Right lobe of liver (tissue), 6 donors: Measurements from ENCODE around the gene ITM2B. TPM values are rescaled to one million over a fixed set of nuclear protein-coding genes. Genes with fewer than 3 reads are reported as not detected.

ENCODE experiments used
- ATAC-seq, 4 donors: fragments of 200-7000 bp; cut with Tn5 transposase; one replicate each; pipeline ENCODE4 v1.9.1; 2020; ENCODE audit warnings: mild to moderate bottlenecking in 4 of 4, moderate library complexity in 4 of 4
- DNase-seq, 3 donors: peaks; one replicate each; pipeline ENCODE4 v3.0.0-alpha.2; 2020
- H3K27ac ChIP-seq, 3 donors: fragments of 200-600 bp; one replicate each; pipeline ENCODE4 v1.8.0; 2022
- H3K27me3 ChIP-seq, 2 donors: fragments of 200-600 bp; one replicate each; pipeline ENCODE4 v1.8.0; 2022
- H3K36me3 ChIP-seq, 4 donors: fragments of 200-600 bp; sonication (generic) in 1 of 4; one replicate each; pipeline versions ENCODE4 v1.5.1 to v1.8.0; 2017 to 2022; ENCODE audit warnings: control low read depth in 1 of 4
- H3K4me1 ChIP-seq, 4 donors: fragments of 200-600 bp; sonication (generic) in 1 of 4; one replicate each; pipeline versions ENCODE4 v1.5.1 to v1.8.0; 2017 to 2022; ENCODE audit warnings: control low read depth in 1 of 4
- H3K4me3 ChIP-seq, 3 donors: fragments of 200-600 bp; one replicate each; pipeline ENCODE4 v1.8.0; 2022
- H3K9me3 ChIP-seq, 4 donors: fragments of 200-600 bp; sonication (generic) in 1 of 4; one replicate each; pipeline versions ENCODE4 v1.5.1 to v1.8.0; 2017 to 2022; ENCODE audit warnings: control low read depth in 1 of 4
- CTCF ChIP-seq, 4 donors: fragments of 200-600 bp in 3 of 4; fragments of 450-650 bp in 1 of 4; IDR thresholded peaks; one replicate each; pipeline versions ENCODE4 v1.5.1 to v1.8.0; 2016 to 2022; ENCODE audit warnings: antibody characterized with exemption in 4 of 4, mild to moderate bottlenecking in 2 of 4
- POLR2A ChIP-seq: fragments of 450-650 bp; IDR thresholded peaks from one replicate; pipeline ENCODE4 v1.6.1; 2017; ENCODE audit warnings: antibody characterized with exemption, mild to moderate bottlenecking
- WGBS: methylation state at CpG from one replicate; pipeline ENCODE4 v1.1.6; 2018; ENCODE audit warnings: low coverage, low lambda C conversion rate; ENCODE audit not compliant: insufficient coverage; ENCODE audit errors: missing lambda C conversion rate; 5-methylcytosine and 5-hydroxymethylcytosine counted together
- intact Hi-C, 2 donors: fragments of 100-400 bp; cut with DNase I; formaldehyde crosslinking; loops; one replicate each; pipeline versions ENCODE4 v1.11.2 to v1.14.1; 2022
- total RNA-seq, 6 experiments: library from RNA; depleted of rRNA in 2 of 6; stranded (reverse); fragments of >200 nt in 2 of 6; fragmentation: NEBNext Ultra II Directional in 3 of 6; extraction: Animal tissue kit (Norgen Biotek cat#: 25700) in 3 of 6; gene quantifications; one replicate each; pipeline versions ENCODE4 v1.1.0 to v1.2.4, GENCODE V29; 2016 to 2023
- donor health status: DM: no; HTN: yes; CAD: no.
- donor health status: DM: no; HTN: no; CAD: no.
- donor health status: DM: no; HTN: no; CAD: no.
- donor health status: DM: no; HTN: yes; CAD: no.
- donor health status: DM: no; HTN: yes; CAD: no.

Gene ITM2B
- total RNA-seq, 6 experiments from 2014 or later: 203 to 381 (median 320) TPM

GRCh38 chr13:48255954-48256353 is 22.9 kb downstream of the ITM2B start:
- DNase-seq (no peak), ATAC-seq (peak in 1 of 4 donors; percentile 25)
- intact Hi-C loops: no loop called here
- 35% methylated on average over 1 of the region's 1 CpG for WGBS
- Histone ChIP-seq H3K4me3 (no peak overlapping the region), H3K4me1 (peaks cover 0 to 45% (median 6%) of the 10 kb centered on the region in 4 donors), H3K27ac (no peak overlapping the region), H3K36me3 (peaks cover 4 to 58% (median 31%) of the 10 kb centered on the region in 4 donors), H3K27me3 (no peaks in the 10 kb centered on the region), H3K9me3 (no peaks in the 10 kb centered on the region)
- TF ChIP-seq POLR2A: no peak
- no peak for TF ChIP-seq CTCF (IDR thresholded peaks at IDR 0.05)

- no peak overlapping the region for H3K27ac ChIP-seq
- H3K36me3 ChIP-seq: peaks cover 10 to 76% (median 38%) of the 10 kb centered on the region in 4 donors
- TF ChIP-seq POLR2A: no peak
- TF ChIP-seq CTCF (IDR thresholded peaks at IDR 0.05): no peak
- no peaks in the 10 kb centered on the region for H3K9me3 ChIP-seq
- no peak for DNase-seq
- H3K27me3 ChIP-seq: no peaks in the 10 kb centered on the region
- peak in 1 of 4 donors; percentile 22 for ATAC-seq
- no peak overlapping the region for H3K4me3 ChIP-seq
- H3K4me1 ChIP-seq: peaks cover 0 to 25% (median 6%) of the 10 kb centered on the region in 4 donors
- intact Hi-C loops: no loop called here
These were observed 25.0 kb downstream of the ITM2B start for GRCh38 chr13:48258002-48258401.

- DNase-seq: no peak
- no peak for ATAC-seq
- Histone ChIP-seq H3K9me3 (no peaks in the 10 kb centered on the region), H3K36me3 (peaks cover 10 to 79% (median 40%) of the 10 kb centered on the region in 4 donors), H3K27ac (no peak overlapping the region), H3K27me3 (no peaks in the 10 kb centered on the region), H3K4me1 (peaks cover 0 to 21% (median 4%) of the 10 kb centered on the region in 4 donors), H3K4me3 (no peak overlapping the region)
- intact Hi-C loops: no loop called here
- WGBS: 95% methylated on average over 3 of the region's 3 CpGs
- TF ChIP-seq CTCF (IDR thresholded peaks at IDR 0.05): no peak
- no peak for TF ChIP-seq POLR2A
These were observed 25.4 kb downstream of the ITM2B start for GRCh38 chr13:48258430-48258829.

DNA sequence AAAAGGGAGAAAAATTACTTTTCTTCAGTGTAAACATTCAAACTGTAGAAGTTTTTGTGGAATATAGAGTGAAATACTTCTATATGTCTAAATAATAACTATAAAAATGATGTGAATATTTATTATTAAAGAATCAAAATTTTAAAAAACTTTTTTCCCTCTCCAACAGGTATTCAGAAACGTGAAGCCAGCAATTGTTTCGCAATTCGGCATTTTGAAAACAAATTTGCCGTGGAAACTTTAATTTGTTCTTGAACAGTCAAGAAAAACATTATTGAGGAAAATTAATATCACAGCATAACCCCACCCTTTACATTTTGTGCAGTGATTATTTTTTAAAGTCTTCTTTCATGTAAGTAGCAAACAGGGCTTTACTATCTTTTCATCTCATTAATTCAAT is 28.0 kb downstream of the ITM2B start:
- Histone ChIP-seq H3K9me3 (no peaks in the 10 kb centered on the region), H3K27me3 (no peaks in the 10 kb centered on the region), H3K27ac (no peak overlapping the region), H3K36me3 (peaks cover 5 to 64% (median 38%) of the 10 kb centered on the region in 4 donors), H3K4me3 (no peak overlapping the region), H3K4me1 (peaks cover 0 to 3% (median 0%) of the 10 kb centered on the region in 4 donors)
- intact Hi-C loops: no loop called here
- 59% methylated on average over 4 of the region's 4 CpGs for WGBS
- DNase-seq: no peak
- no peak for ATAC-seq
- TF ChIP-seq POLR2A (no peak), CTCF (IDR thresholded peaks at IDR 0.05) (no peak)

DNA sequence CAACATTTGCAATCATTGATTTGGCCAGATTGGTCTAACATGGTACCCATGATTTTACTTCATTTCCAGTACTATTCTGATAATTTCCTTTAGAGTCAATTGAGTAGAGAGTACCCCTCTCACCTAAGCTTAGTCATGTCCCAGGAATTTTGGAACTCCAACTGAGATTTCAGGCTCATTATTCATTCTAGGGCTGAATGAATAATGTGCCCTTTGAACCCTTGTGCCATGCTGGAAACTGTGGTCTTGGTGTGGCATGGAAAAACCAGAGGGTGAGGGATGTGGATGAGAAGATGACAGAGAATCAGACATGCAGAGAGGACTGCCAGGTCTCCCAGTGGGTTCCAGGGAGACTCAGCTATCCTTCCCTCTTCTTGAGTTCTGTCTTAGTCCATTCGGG is 30.2 kb downstream of the ITM2B start:
- Histone ChIP-seq H3K4me3 (no peak overlapping the region), H3K36me3 (peaks cover 5 to 41% (median 22%) of the 10 kb centered on the region in 4 donors), H3K27me3 (no peaks in the 10 kb centered on the region), H3K9me3 (no peaks in the 10 kb centered on the region), H3K4me1 (no peaks in the 10 kb centered on the region), H3K27ac (no peak overlapping the region)
- DNase-seq (no peak), ATAC-seq (peak in 1 of 4 donors; percentile 64)
- WGBS: 56% methylated on average over 1 of the region's 1 CpG
- TF ChIP-seq CTCF (IDR thresholded peaks at IDR 0.05): no peak
- no peak for TF ChIP-seq POLR2A
- intact Hi-C loops: no loop called here
